Measurements from ENCODE around the gene RAD51B.
A peak's percentile ranks its signal among the peaks of the same experiment; 100 is the strongest.
"Not testable (repeated sequence)": the region's sequence is repeated elsewhere in the genome, so short reads cannot be mapped to it uniquely, and the experiment has no call there.

RAD51B gene

GRCh38 chr14:68286667-68287066 is 467.1 kb downstream of the RAD51B start:
- POLR2A ChIA-PET, result no interaction called here

GRCh38 chr14:68289452-68289851 is 469.9 kb downstream of the RAD51B start:
- H3K4me3 ChIP-seq (ENCODE audit: low read depth, low read length); POLR2A ChIA-PET; CTCF ChIA-PET; H3K9me3 ChIP-seq (ENCODE audit: control insufficient read depth, insufficient read depth, low read depth, low read length); H3K27ac ChIP-seq (ENCODE audit: extremely low read depth, low read depth, low read length); H3K36me3 ChIP-seq (ENCODE audit: control insufficient read depth in 2 of 2, insufficient read depth in 1 of 2, low read length in 2 of 2): not testable (repeated sequence)
- H3K4me1 ChIP-seq (ENCODE audit: control insufficient read depth, insufficient read depth, low read length), result peaks cover 14% of the 10 kb centered on the region
- peak; percentile 71; the same call in 1 of the 2 replicates for TF ChIP-seq ZNF121 (tag by site-specific recombination; IDR thresholded peaks at IDR 0.05)

More at GRCh38 chr14:68286667-68287066, 467.1 kb downstream of the RAD51B start:
- TF ChIP-seq YY1 (tag by site-specific recombination; IDR thresholded peaks at IDR 0.05) (no peak), HOXC10 (CRISPR knock-in tag; IDR thresholded peaks at IDR 0.05) (no peak), FEZF1 (tag by site-specific recombination; IDR thresholded peaks at IDR 0.05) (no peak), ZNF585B (tag by site-specific recombination; IDR thresholded peaks at IDR 0.05) (no peak), ZNF555 (tag by site-specific recombination; conservative IDR thresholded peaks at IDR 0.05) (no peak), ZNF747 (tag by site-specific recombination; IDR thresholded peaks at IDR 0.05) (no peak), ZNF529 (tag by site-specific recombination; IDR thresholded peaks at IDR 0.05; ENCODE audit: insufficient replicate concordance) (no peak), ZNF423 (tag by site-specific recombination; IDR thresholded peaks at IDR 0.05) (no peak), ZBTB17 (tag by site-specific recombination; IDR thresholded peaks at IDR 0.05) (no peak), ZNF311 (tag by site-specific recombination; IDR thresholded peaks at IDR 0.05; ENCODE audit: borderline replicate concordance) (no peak), ZFP3 (tag by site-specific recombination; IDR thresholded peaks at IDR 0.05; ENCODE audit: low read depth) (no peak), PATZ1 (tag by site-specific recombination; IDR thresholded peaks at IDR 0.05) (no peak), ZNF148 (tag by site-specific recombination; IDR thresholded peaks at IDR 0.05; ENCODE audit: borderline replicate concordance) (no peak), ZNF394 (tag by site-specific recombination; IDR thresholded peaks at IDR 0.05; ENCODE audit: borderline replicate concordance) (no peak), ZNF48 (tag by site-specific recombination; IDR thresholded peaks at IDR 0.05) (no peak), ZNF548 (tag by site-specific recombination; IDR thresholded peaks at IDR 0.05) (no peak), ZNF280D (tag by site-specific recombination; IDR thresholded peaks at IDR 0.05) (no peak), OVOL3 (tag by site-specific recombination; IDR thresholded peaks at IDR 0.05) (no peak)
- H3K27ac ChIP-seq (ENCODE audit: extremely low read depth, low read depth, low read length), result no peak overlapping the region
- H3K36me3 ChIP-seq (ENCODE audit: control insufficient read depth in 2 of 2, insufficient read depth in 1 of 2, low read length in 2 of 2), result no peaks in the 10 kb centered on the region
- no peaks in the 10 kb centered on the region for H3K9me3 ChIP-seq (ENCODE audit: control insufficient read depth, insufficient read depth, low read depth, low read length)
- peaks cover 3% of the 10 kb centered on the region for H3K4me1 ChIP-seq (ENCODE audit: control insufficient read depth, insufficient read depth, low read length)
- CTCF ChIA-PET, result no interaction called here
- H3K4me3 ChIP-seq (ENCODE audit: low read depth, low read length), result no peak overlapping the region

All from HEK293 (cell line).